ENCODE results near the gene ADGRG4. TPM values are rescaled to one million over a fixed set of nuclear protein-coding genes. Genes with fewer than 3 reads are reported as not detected.

Gene ADGRG4
- total and polyA plus RNA-seq, 2 of the 8 experiments (the other 6 are each of a cell fraction or from before 2014, with no cell fraction given) = not detected

DNA sequence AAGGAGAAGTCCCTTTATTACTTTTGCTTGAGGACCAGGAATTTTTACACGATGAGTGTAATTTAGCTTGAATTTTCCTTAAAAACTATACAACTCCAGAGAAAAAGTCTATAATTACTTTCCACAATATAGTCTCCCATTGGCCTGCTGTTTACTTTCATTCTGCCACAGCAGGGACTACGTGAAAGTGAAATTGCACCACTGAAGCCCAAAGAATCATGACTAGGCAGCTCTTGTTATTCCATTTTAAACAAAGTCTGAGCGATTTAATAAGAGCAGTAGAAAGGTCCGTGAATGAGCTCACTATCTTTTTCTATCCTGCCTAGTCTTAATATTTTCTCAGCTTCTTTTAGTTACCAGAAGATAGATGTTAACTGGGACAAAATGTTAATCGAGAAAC is 68.6 kb downstream of the ADGRG4 start (continued):
- no peak for TF ChIP-seq CTCF (IDR thresholded peaks at IDR 0.05; ENCODE audit: control extremely low read depth in 1 of 3, insufficient read depth in 1 of 3, low read depth in 1 of 3, low read length in 3 of 3)
